Left cardiac atrium (tissue), 4 donors: ENCODE data around the gene CDC42. TPM values are rescaled to one million over a fixed set of nuclear protein-coding genes. Genes with fewer than 3 reads are reported as not detected.
A peak's percentile ranks its signal among the peaks of the same experiment; 100 is the strongest.

Experiments
- ATAC-seq, 2 donors: fragments of 200-7000 bp; cut with Tn5 transposase; one replicate each; pipeline ENCODE4 v1.9.1; 2020; ENCODE audit warnings: mild to moderate bottlenecking in 2 of 2, moderate library complexity in 2 of 2
- DNase-seq: peaks from one replicate; pipeline ENCODE4 v3.0.0-alpha.2; 2020
- intact Hi-C, 2 donors: fragments of 100-400 bp; cut with DNase I; formaldehyde crosslinking; loops; one replicate each; pipeline versions ENCODE4 v1.14.1 to v1.15.1; 2022 to 2023
- total RNA-seq, 2 donors: library from RNA; stranded (reverse); fragmentation: NEBNext Ultra II Directional; extraction: Animal tissue kit (Norgen Biotek cat#: 25700); gene quantifications; one replicate each; pipeline ENCODE4 v1.2.1, GENCODE V29; 2021
- donor health status: DM: no; HTN: yes; CAD: no.
- donor health status: DM: no; HTN: yes; CAD: no; lungs with severe emphysema.
- donor health status: DM: yes; HTN: yes; CAD: no.
- donor health status: Dilated cardiomyopathy.

CDC42 gene
- total RNA-seq, 2 donors from 2014 or later: 149 to 170 TPM

DNA sequence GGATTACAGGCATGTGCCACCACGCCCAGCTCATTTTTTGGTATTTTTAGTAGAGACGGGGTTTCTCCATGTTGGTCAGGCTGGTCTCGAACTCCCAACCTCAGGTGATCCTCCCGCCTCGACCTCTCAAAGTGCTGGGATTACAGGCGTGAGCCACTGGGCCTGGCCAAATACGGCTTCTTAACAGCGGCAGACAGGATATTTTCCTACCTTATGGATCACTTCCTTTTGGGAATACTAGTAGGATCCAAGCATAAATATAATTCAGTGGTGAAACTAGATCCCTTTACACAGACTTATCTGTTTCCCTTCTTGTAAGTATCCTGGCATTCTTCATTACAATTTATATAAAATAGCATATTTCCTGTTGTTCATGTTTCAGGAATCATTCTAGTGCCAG, 49.5 kb downstream of the CDC42 start:
- intact Hi-C loops: loop anchor here (10.0 kb wide), 2 partner anchors 173 to 313 kb away; no protein-coding TSS in a partner anchor
- no peak for ATAC-seq
- DNase-seq: no peak

DNA sequence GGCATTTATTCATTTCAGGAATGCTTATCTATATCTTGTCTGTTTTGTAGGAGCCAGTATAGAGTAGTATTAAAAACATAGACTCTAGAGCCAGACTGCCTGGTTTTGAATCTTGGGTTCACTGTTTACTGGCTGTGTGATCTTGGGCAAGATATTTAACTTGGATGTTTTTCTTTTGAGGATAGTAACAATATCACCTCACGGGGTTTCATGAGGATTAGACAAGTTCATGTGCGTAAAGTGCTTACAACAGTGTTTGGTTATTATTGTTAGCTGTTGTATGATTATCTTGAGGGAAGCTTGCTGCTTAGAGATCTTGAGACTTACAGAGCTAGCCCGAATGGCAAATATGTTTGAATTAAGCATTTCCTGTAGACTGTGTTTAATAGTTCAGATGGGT, 50.2 kb downstream of the CDC42 start:
- no peak for DNase-seq
- intact Hi-C loops: loop anchor here (10.0 kb wide), 2 partner anchors 172 to 312 kb away; no protein-coding TSS in a partner anchor
- ATAC-seq: no peak

DNA sequence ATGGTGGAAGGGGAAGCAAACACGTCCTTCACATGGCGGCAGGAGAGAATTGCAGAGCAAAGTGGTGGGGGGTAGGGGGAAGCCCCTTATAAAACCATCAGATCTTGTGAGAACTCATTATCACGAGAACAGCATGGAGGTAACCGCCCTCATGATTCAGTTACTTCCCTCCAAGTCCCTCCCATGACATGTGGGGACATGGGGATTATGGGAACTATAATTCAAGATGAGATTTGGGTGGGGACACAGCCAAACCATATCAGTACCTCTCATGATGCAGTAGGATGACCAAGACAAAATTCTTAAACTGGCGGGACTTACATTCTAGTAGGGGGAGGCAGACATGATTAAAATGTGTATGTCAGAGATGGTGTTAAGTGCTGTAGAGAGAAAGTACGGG, 51.6 kb downstream of the CDC42 start:
- intact Hi-C loops: loop anchor here (2.0 to 10.0 kb wide), 3 partner anchors 171 to 313 kb away; no protein-coding TSS in a partner anchor
- DNase-seq: no peak
- ATAC-seq: no peak

DNA sequence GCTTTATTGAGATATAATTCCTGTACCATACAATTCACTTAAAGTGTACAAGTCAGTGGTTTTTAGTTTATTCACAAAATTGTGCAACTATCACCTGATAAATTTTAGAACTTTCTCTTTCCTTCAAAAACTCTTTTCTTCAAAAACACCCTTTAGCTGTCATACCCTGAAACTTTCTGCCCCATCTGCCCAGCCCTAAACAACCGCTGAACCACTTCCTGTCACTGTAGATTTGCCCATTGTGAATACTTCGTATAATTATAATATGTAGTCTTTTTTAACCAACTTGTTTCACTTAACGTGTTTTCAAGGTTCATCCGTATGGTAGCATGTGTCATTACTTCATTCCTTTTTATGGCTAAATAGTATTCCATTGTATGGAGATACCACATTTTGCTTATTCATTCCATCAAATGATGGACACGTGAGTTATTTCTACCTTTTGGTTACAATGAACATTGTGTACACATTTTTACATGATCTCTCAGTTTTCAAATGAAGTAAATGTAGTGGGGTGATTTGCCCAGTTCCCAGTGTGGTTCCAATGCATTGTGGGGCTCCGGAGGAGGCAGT, 52.4 kb downstream of the CDC42 start:
- DNase-seq: no peak
- intact Hi-C loops: loop anchor here (2.0 to 10.0 kb wide), 3 partner anchors 170 to 312 kb away; no protein-coding TSS in a partner anchor
- no peak for ATAC-seq

DNA sequence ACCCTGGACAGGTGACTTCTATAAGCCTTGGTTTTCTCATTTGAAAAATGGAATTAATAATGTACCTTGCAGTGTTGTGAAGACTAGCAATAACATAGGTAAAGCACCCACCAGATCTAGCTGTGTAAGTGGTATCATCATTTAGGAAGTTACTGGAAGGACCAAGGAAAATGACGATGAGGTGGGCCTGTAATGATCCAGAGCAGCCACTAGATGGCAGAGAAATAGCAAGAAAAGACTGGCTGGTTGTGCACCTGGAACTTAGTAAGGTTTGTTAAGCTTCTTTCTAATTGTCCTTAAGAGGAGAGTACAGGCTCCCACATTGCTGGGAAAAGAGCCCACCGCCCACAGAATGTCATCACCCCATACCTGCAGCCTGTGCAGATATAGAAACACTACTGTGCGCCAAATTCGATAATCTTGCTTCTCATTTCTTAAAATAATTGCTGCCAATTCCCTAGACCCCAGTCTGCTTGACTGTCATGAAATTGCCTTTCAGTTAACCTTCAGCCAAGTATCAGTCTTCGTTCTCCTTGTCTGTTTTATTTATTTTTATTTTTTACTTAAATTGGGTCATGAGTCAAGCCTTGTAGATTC, 53.2 kb downstream of the CDC42 start:
- DNase-seq: no peak
- intact Hi-C loops: loop anchor here (2.0 to 10.0 kb wide), 3 partner anchors 169 to 311 kb away; no protein-coding TSS in a partner anchor
- peak; percentile 28 to 41 for ATAC-seq

DNA sequence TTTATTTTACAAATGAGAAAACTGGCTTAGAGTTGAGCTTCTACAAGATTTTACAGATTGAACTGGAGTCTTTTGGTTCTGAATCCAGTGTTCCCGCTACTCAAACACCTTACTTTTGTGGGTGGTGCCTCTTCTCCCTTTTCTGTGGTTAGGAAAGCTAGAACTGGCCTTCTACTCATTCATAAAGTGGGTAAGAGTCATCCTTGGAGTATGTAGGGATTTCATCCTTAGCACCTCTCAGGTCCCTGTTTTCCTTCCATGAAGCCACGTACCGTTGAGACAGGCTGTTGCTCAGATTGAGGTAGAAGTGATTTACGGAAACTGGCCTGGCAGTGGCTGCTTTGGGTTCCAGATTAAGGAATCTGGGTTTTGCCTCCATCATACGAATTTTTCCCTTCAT, 54.6 kb downstream of the CDC42 start:
- DNase-seq (no peak), ATAC-seq (no peak)
- intact Hi-C loops: loop anchor here (10.0 kb wide), 2 partner anchors 168 to 308 kb away; no protein-coding TSS in a partner anchor

DNA sequence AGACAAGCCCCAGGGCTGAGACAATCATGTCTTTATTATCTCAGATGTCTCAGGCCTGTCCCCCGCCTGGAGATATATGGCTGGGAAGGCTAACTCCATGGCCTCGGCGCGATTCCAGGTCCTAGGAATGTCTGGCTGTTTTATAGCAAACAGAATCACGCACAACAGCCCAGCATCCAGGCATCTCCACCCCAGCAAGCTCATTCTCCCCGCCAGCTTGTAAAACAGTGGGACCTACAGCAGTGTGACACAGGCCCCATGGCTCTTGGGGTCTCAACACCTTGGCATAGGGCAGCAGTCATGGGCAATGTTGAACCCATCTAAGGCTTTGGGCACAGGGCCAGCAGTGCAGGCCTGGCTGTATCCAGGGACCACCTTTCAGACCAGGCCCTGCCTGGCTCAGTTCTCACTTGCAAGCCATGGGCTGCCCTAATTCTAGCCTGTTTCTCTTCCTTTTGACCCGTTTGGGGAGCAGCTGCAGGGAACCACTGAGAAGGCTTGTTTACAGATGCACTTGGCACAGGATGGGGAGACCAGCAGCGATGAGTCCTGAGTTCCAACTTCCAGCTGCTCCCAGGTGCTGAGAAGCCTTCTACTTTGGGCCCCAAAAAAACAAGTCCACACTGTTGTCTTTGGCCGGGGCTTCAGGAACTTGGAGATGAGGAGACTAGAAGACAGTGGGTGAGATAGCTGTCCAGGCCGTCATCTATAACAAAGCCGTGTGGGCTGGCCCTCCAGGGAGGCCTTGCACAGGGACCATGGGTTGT, 56.0 kb downstream of the CDC42 start:
- intact Hi-C loops: loop anchor here (10.0 kb wide), 2 partner anchors 166 to 306 kb away; no protein-coding TSS in a partner anchor
- ATAC-seq: peak in 1 of 2 donors; percentile 21
- no peak for DNase-seq

DNA sequence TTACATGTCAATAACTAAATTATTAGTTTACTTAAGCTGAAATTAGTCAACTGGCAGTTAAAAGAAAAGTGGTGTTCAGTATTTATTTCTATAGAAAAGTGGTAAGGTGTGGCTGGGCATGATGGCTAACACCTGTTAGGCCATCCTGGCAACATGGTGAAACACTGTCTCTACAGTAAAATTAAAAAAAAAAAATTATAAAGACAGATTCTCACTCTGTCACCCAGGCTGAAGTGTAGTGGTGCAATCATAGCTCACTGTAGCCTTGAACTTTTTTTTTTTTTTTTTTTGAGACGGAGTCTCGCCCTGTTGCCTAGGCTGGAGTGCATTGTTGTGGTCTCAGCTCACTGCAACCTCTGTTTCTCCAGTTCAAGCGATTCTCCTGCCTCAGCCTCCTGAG, 57.5 kb downstream of the CDC42 start:
- intact Hi-C loops: no loop called here
- ATAC-seq: no peak
- no peak for DNase-seq

DNA sequence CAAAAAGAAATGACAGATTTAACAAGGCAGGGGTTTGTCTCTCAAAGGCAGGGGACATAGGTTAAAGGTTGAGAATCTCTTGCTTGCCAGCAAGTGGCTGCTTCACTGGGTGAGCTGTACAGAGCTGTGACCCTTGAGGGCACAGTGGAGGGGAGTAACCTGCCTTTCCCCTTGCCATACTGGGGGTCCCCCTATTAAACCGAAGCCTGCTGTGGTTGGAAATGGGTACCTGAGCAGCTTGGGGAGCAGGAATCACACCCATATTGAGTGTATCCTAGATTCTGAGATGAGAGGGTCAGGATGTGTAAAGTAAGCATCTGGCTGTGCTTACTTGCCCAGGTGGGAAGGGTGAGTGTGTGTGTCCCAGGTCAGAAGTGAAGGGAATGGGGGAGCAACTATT, 58.6 kb downstream of the CDC42 start:
- ATAC-seq (no peak), DNase-seq (no peak)
- intact Hi-C loops: no loop called here

DNA sequence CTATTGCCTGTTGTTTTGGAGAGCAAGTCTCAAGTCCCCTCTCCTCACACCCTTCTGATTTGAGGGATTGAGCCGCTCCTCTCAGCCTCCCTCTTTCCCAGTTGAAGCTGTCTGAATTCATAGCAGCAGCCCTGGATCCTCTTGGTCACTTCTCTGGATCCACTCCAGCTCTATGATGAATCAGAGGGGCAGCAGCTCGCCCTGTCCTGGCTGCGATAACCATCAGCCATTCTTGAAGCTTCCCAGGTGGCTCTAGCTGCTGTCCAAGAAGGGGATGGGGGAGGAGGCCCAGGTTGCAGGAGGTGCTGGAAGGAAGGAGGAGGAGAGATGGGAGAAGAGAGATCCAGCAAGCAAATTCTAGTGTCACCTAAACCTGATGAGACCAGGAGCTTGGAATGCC, 59.1 kb downstream of the CDC42 start:
- ATAC-seq: peak in 1 of 2 donors; percentile 32
- intact Hi-C loops: no loop called here
- DNase-seq: no peak

DNA sequence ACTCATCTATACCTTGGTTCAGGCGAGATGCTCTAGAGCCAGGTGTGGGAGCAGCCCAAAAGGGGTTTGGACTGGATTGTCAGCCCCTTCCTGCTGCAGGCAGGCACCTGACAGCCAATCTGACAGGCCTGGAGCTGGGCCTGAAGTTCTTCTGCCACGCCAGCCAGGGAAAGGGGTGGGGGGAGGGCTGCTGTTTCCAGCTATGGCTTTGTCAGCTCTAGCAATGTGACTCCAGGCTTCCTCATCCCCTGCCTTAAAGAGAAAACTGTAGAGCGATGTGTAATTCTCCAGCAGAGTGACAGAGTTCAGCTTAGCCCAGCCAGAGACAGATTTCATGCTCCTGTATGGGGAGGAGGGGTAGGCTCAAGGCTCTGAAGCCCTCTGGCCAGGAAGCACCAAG, 60.0 kb downstream of the CDC42 start:
- intact Hi-C loops: no loop called here
- no peak for DNase-seq

DNA sequence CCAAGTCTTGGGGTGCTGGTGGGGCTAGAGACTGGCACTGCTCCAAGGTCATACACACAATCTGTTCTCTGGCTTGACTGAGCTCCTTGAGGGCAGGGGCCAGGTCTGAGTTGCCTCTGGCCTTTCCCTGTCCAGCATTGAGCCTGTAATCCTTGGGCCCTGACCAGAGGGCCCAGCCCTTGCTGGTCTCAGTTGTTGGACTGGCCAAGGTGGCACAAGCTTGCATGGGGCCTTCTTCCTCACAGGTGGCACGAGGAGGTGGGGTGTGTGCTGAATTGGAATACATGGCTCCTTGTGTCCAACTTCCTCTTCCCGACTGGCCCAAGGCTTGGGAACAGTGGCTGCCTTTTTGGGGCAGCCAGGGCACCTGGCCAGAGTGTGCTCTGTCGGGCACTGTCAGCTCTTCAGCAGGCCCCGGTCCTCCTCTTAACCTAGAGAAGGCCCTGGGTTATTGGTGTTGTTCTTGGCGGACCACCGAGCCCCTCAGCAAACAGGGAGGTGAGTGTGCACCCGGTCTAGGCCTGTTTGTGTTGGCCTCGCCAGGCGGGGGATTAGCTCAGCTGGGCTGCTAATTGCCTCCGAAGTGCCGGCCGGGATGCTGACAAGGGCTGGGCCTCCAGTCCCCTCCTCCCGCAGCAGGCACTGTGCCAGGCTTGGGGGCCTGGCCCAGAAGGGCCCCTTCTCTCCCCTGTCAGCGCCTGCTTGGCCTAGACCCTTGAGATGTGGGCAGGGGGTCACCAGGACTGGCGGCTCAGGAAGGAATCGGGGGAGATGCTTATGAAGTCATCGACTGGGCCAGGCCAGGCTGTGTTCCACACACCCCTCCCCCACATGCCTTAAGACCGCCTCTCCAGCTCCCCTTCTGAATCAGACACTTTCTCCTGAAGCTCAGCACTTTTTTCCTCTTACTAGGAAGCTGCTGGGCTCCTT, 61.8 kb downstream of the CDC42 start:
- peak; percentile 32 to 73 for ATAC-seq
- intact Hi-C loops: no loop called here
- DNase-seq: peak; percentile 68

More for the DNA sequence above, 60.0 kb downstream of the CDC42 start:
- peak; percentile 15 to 50 for ATAC-seq

DNA sequence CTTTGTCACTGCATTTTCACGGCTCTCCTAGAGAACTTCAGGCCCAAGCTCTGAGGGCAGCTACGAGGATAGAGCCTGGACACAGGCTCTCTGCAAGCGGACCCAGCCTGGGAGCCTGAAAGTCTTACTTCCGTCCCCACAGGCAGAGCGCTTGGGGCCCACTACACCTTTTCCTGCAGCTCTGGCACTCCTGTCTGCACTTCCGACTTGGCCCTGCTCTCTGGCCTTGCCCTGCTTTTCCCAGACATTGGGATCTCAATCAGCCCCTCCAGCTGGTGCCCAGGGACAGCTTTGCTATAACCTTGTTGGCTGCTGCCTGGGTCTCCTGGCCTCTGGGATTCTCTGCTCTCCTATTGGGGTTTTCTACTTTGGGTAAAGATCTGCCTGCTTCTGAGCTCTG, 62.8 kb downstream of the CDC42 start:
- intact Hi-C loops: no loop called here
- ATAC-seq (no peak), DNase-seq (no peak)

DNA sequence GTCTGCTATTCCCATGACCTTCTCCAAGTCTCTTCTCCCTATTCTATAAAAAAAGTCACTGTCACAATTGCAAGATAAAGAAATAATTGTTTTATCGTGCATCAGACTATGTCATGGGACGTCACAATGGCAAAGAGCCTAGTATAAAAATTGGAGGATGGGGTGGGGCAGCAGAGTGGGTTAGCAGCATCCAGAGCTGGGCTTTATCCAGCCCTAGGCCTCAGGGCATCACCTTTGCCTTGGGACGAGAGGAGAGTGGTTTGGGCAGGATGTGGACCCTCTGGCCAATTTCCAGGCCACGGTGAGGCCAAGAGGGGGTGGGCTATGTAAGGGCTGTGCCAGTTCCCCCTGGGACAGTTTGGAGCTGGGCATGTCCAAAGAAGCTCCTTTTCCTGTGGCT, 64.7 kb downstream of the CDC42 start:
- ATAC-seq: no peak
- DNase-seq: no peak
- intact Hi-C loops: no loop called here

DNA sequence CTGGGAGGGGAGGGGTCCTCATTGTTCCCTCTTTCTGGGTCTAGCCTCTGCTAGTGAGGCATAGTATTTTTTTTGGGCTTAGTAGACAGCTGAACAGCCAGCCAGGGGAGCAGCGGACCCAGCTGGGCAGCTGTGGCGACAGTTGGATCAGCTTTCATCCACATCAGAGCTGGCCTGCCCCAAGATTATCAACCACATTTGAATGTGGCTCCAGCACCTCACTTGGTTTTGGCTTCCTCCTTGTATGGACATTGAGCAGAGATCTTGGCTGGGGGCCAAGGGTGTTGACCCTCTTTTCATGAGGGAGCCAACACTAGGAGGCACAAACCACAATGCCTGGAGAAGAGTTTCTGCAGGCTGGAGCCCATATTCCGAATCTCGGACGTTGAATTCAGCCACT, 65.3 kb downstream of the CDC42 start:
- no peak for ATAC-seq
- intact Hi-C loops: no loop called here
- peak; percentile 52 for DNase-seq

DNA sequence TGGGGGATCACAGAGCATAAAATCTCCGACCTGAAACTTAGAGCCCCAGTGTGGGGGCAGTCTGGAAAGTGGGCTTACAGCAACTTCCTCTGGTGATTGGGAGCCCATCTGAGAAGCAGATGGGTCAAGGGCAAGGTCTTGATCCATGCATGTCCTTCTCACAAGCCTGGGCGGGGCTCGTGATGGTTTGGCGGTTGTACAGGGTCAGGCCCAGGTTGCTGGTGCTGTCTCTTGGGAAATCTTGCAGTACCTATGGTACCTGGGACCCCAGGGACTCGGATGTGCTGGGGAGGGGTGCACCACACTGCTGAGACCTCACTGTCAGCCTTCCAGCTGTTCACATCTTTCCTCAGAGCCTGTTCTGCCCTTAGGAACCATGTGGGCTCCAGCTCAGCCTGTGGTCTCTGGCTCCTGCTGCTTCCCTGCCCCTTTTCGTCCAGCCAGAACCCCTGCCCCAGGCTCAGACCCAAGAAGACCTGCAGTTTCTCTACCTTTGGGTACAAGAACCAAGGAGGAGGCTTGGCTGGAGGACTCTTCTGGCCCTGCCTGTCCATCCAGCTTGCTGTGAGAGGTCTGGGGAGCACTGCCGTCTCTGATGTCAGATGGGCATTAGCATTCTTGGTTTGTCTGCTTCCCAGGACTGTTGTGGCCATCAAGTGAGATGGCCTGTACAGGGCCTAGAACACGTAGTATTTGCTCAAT, 65.9 kb downstream of the CDC42 start:
- ATAC-seq (no peak), DNase-seq (no peak)
- intact Hi-C loops: no loop called here

DNA sequence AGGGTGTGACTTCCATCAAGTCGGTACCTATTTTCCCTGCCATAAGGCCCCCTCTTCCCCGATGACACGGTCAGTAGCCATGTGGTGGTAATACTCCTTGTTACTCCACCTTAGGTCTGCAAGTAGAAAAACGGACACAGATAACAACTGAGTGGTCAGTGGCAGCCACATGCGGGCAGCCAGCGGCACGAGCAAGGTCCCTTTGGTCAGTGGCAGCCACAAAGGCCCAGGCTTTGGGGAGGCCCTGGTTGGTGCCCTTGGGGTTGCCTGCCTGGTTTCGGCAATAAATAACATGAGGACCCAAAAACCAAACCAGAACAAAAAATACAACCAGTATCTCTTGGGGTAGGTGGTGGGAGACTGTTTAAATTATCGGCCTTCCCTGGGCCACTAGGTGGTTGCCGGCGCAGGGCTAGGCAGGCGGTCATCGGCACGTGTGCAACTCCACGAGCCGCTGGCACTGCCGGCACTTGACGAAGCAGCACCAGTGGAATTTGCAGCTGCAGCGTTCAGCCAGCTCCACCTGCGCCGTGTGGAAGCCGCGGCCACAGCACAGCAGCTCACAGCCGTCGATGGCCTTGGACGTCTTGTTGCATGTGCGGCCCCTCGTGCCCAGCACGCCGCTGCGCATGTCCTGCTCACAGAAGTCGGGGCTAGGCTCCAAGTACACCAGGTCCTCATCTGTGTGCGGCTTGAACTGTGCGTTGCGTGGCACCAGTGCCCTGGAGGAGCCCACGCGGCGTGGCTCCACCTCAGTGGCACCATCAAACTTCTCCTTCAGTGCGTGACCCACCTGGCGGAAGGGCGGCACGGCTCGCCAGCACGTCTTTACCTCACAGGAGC, 67.3 kb downstream of the CDC42 start:
- intact Hi-C loops: no loop called here
- ATAC-seq: no peak
- DNase-seq: peak; percentile 18

DNA sequence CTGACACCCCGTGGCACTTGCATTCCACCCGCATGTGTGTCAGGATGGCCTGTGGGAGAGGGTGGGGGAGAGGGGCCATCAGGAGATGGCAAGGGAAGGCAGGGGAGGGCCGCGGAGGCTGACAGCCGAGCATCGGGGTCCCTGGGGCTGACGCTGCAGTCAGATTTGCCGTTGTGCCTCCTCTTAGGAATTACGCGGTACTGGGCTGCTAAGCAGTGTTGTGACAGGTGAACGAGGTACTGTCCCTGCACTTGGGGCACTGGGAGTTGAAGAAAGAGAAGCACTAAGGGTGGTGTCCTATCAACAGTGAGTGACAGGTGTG, 67.9 kb downstream of the CDC42 start:
- ATAC-seq (no peak), DNase-seq (no peak)
- intact Hi-C loops: no loop called here
